Measurements from ENCODE around the gene RAD51. TPM values are rescaled to one million over a fixed set of nuclear protein-coding genes. Genes with fewer than 3 reads are reported as not detected.

Gene RAD51
- total RNA-seq (1 to 10 TPM in 1 of 5 donors, under 1 TPM in 2, not detected in 2; 0.58 to 3.5 (median 0.87) TPM), polyA plus RNA-seq (1 to 10 TPM; 1.6 to 2.7 (median 2.4) TPM)
- long read RNA-seq, donor 1, partial matches to known transcripts: 0 of 1 reads
- long read RNA-seq, donor 1, other reads (novel, unspliced or antisense): 0 of 1 reads
- long read RNA-seq, donor 2, transcript RAD51-201 (10 exons, 2,449 nt): major isoform, 5 of 31 reads
- long read RNA-seq, donor 2, partial matches to known transcripts: 10 of 31 reads
- long read RNA-seq, donor 2, other reads (novel, unspliced or antisense): 15 of 31 reads
- long read RNA-seq, donor 3: 0 reads
- long read RNA-seq, donor 4, partial matches to known transcripts: 0 of 1 reads
- long read RNA-seq, donor 4, other reads (novel, unspliced or antisense): 0 of 1 reads
- long read RNA-seq, donor 5, partial matches to known transcripts: 0 of 2 reads
- long read RNA-seq, donor 5, other reads (novel, unspliced or antisense): 0 of 2 reads
- long read RNA-seq, donor 6, transcript RAD51-201 (10 exons, 2,449 nt): major isoform, 7 of 10 reads
- long read RNA-seq, donor 6, partial matches to known transcripts: 0 of 10 reads
- long read RNA-seq, donor 6, other reads (novel, unspliced or antisense): 0 of 10 reads
- long read RNA-seq, donor 7, partial matches to known transcripts: 0 of 3 reads
- long read RNA-seq, donor 7, other reads (novel, unspliced or antisense): 0 of 3 reads
- long read RNA-seq, donor 8, partial matches to known transcripts: 0 of 11 reads
- long read RNA-seq, donor 8, other reads (novel, unspliced or antisense): 8 of 11 reads
- long read RNA-seq, donor 9, partial matches to known transcripts: 0 of 4 reads
- long read RNA-seq, donor 9, other reads (novel, unspliced or antisense): 0 of 4 reads
- long read RNA-seq, donor 10: 0 reads

- DNase-seq: peak; percentile 92 to 98
- no peaks in the 10 kb centered on the region for H3K27me3 ChIP-seq
- H3K36me3 ChIP-seq: peaks cover 0 to 23% (median 17%) of the 10 kb centered on the region in 4 donors
- 0% methylated on average over 21 to 81 of the region's 81 CpGs for WGBS, 5 donors
- peak within 1 kb of the TSS; percentile 99 to 100 (median 99) for H3K27ac ChIP-seq
- no peaks in the 10 kb centered on the region for H3K9me3 ChIP-seq
- peaks cover 14 to 34% (median 22%) of the 10 kb centered on the region in 4 donors for H3K4me1 ChIP-seq
- peak within 1 kb of the TSS; percentile 76 to 96 (median 86) for H3K4me3 ChIP-seq
- peak; percentile 49 to 94 (median 91) for TF ChIP-seq POLR2AphosphoS5 (IDR thresholded peaks at IDR 0.05)
- no peak for TF ChIP-seq CTCF (IDR thresholded peaks at IDR 0.05)
- TF ChIP-seq POLR2A (IDR thresholded peaks at IDR 0.05): peak in 2 of 4 donors; percentile 19 to 31
- intact Hi-C loops (cut with DNase I; ENCODE audit: low total_unique reads): no loop called here
These were observed at the start of gene RAD51 for GRCh38 chr15:40694688-40695468. Gene RAD51 (plus strand): TSS chr15:40695174. CDS start chr15:40698759, 3,585 bp downstream.

- WGBS, 5 donors: 89 to 96% (median 94%) methylated on average over 1 of the region's 1 CpG
- H3K36me3 ChIP-seq: no peaks in the 10 kb centered on the region
- H3K27ac ChIP-seq: no peak overlapping the region
- no peak for DNase-seq
- no peaks in the 10 kb centered on the region for H3K9me3 ChIP-seq
- no peak overlapping the region for H3K4me3 ChIP-seq
- no peaks in the 10 kb centered on the region for H3K4me1 ChIP-seq
- H3K27me3 ChIP-seq: no peaks in the 10 kb centered on the region
- intact Hi-C loops (cut with DNase I; ENCODE audit: low total_unique reads): no loop called here
- TF ChIP-seq EP300 (IDR thresholded peaks at IDR 0.05): no peak
- TF ChIP-seq POLR2A (IDR thresholded peaks at IDR 0.05): no peak
- TF ChIP-seq POLR2AphosphoS5 (IDR thresholded peaks at IDR 0.05): no peak
- TF ChIP-seq CTCF (IDR thresholded peaks at IDR 0.05): no peak
These were observed 47.5 kb upstream of the RAD51 start for GRCh38 chr15:40647523-40647922.

- TF ChIP-seq POLR2AphosphoS5 (IDR thresholded peaks at IDR 0.05) (no peak), POLR2A (IDR thresholded peaks at IDR 0.05) (no peak), EP300 (IDR thresholded peaks at IDR 0.05) (no peak), CTCF (IDR thresholded peaks at IDR 0.05) (no peak)
- intact Hi-C loops (cut with DNase I; ENCODE audit: low total_unique reads): no loop called here
- H3K36me3 ChIP-seq: no peaks in the 10 kb centered on the region
- H3K27me3 ChIP-seq: no peaks in the 10 kb centered on the region
- H3K9me3 ChIP-seq: no peaks in the 10 kb centered on the region
- no peak for DNase-seq
- no peaks in the 10 kb centered on the region for H3K4me1 ChIP-seq
- H3K4me3 ChIP-seq: no peak overlapping the region
- no peak overlapping the region for H3K27ac ChIP-seq
These were observed 44.5 kb upstream of the RAD51 start for GRCh38 chr15:40650479-40650878.

GRCh38 chr15:40660686-40661085 lies 34.3 kb upstream of the RAD51 start:
- intact Hi-C loops (cut with DNase I; ENCODE audit: low total_unique reads): no loop called here
- Histone ChIP-seq H3K9me3 (no peaks in the 10 kb centered on the region), H3K27ac (no peak overlapping the region), H3K4me1 (no peaks in the 10 kb centered on the region), H3K36me3 (peaks cover 0 to 18% (median 0%) of the 10 kb centered on the region in 4 donors), H3K27me3 (no peaks in the 10 kb centered on the region), H3K4me3 (no peak overlapping the region)
- TF ChIP-seq POLR2AphosphoS5 (IDR thresholded peaks at IDR 0.05): no peak
- no peak for TF ChIP-seq EP300 (IDR thresholded peaks at IDR 0.05)
- TF ChIP-seq POLR2A (IDR thresholded peaks at IDR 0.05): no peak
- TF ChIP-seq CTCF (IDR thresholded peaks at IDR 0.05): no peak
- no peak for DNase-seq
- WGBS, 5 donors: 88 to 98% (median 95%) methylated on average over 5 of the region's 5 CpGs
